Fibroblast of pulmonary artery (primary cell): ENCODE results near the gene IL5.
"Not testable (repeated sequence)": the region's sequence is repeated elsewhere in the genome, so short reads cannot be mapped to it uniquely, and the experiment has no call there.

ENCODE experiments used
- DNase-seq: peaks from one replicate; pipeline ENCODE4 v3.0.0-alpha.2; 2010; ENCODE audit warnings: low read depth
- H3K4me3 ChIP-seq: replicated peaks from 2 replicates; pipeline ENCODE4 v1.5.1; 2011; ENCODE audit warnings: low read depth, mild to moderate bottlenecking, control low read depth, low read length, moderate library complexity
- TF ChIP-seq, protein P1 (sequence below): IDR thresholded peaks from 2 replicates; pipeline ENCODE4 v1.5.1; 2011; ENCODE audit warnings: mild to moderate bottlenecking, control low read depth, low read length, inconsistent platforms; ENCODE audit errors: missing control alignments

The IL5 gene

GRCh38 chr5:132549576-132549975, 6.3 kb upstream of the IL5 start:
- no peak overlapping the region for H3K4me3 ChIP-seq
- DNase-seq = no peak
- TF ChIP-seq, protein P1, sequence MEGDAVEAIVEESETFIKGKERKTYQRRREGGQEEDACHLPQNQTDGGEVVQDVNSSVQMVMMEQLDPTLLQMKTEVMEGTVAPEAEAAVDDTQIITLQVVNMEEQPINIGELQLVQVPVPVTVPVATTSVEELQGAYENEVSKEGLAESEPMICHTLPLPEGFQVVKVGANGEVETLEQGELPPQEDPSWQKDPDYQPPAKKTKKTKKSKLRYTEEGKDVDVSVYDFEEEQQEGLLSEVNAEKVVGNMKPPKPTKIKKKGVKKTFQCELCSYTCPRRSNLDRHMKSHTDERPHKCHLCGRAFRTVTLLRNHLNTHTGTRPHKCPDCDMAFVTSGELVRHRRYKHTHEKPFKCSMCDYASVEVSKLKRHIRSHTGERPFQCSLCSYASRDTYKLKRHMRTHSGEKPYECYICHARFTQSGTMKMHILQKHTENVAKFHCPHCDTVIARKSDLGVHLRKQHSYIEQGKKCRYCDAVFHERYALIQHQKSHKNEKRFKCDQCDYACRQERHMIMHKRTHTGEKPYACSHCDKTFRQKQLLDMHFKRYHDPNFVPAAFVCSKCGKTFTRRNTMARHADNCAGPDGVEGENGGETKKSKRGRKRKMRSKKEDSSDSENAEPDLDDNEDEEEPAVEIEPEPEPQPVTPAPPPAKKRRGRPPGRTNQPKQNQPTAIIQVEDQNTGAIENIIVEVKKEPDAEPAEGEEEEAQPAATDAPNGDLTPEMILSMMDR = no peak

- not testable (repeated sequence) for H3K4me3 ChIP-seq, DNase-seq
Measured at GRCh38 chr5:132548834-132549233, 5.5 kb upstream of the IL5 start.

GRCh38 chr5:132547269-132547668, 3.9 kb upstream of the IL5 start:
- no peak overlapping the region for H3K4me3 ChIP-seq
- TF ChIP-seq, protein P1 = no peak
- no peak for DNase-seq

GRCh38 chr5:132546108-132546507, 2.8 kb upstream of the IL5 start:
- H3K4me3 ChIP-seq = no peak overlapping the region
- DNase-seq = no peak
- TF ChIP-seq, protein P1 = no peak

- no peak overlapping the region for H3K4me3 ChIP-seq
- TF ChIP-seq, protein P1 = no peak
- no peak for DNase-seq
Measured at GRCh38 chr5:132540764-132541163, 2.6 kb downstream of the IL5 start.

DNA sequence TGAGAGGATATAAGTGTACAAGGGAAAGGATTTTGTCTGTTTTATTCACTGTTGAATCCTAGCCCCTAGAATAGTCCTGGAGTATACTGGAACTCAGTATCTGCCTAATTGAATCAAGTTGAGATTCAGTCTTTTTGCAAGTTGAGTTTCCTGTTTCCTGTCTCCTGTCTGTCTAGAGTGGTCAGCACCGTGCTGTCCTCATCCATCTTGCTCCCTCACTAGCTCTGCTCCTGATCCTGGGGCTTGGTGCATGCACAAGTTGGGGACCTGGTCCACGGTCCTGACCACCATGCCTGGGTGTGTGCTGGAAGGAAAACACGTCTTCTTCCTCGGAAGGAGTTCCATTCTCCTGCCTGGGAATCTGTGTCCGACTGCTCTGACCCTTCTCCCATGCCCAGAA, 3.2 kb downstream of the IL5 start:
- TF ChIP-seq, protein P1 = no peak
- no peak overlapping the region for H3K4me3 ChIP-seq
- no peak for DNase-seq

GRCh38 chr5:132539716-132540115, 3.6 kb downstream of the IL5 start:
- TF ChIP-seq, protein P1 = no peak

DNA sequence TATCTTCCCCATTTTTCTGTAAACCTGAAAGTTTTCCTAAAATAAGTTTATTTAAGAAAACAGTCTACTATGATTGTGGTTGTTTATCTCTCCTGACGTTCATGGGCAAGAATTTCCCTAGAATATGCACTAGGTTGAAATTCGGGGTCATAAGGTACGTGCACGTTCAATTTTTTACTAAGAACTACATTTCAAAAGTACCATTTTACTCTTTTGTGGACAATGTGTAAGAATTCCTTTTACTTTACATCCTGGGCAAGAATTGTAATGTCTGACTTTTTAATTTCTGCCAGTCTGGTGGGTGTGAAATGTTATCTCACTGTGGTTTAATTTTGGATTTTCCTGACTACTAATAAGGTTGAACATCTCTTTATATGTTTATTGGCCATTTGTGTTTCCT, 12.4 kb downstream of the IL5 start:
- no peak overlapping the region for H3K4me3 ChIP-seq
- TF ChIP-seq, protein P1 = no peak
- DNase-seq = no peak

More at GRCh38 chr5:132539716-132540115, 3.6 kb downstream of the IL5 start:
- no peak overlapping the region for H3K4me3 ChIP-seq
- no peak for DNase-seq
